ENCODE data around the gene TMED1. TPM values are rescaled to one million over a fixed set of nuclear protein-coding genes. Genes with fewer than 3 reads are reported as not detected.
A peak's percentile ranks its signal among the peaks of the same experiment; 100 is the strongest.

TMED1 gene
- total and polyA plus RNA-seq, 2 of the 8 experiments (the other 6 are each of a cell fraction or from before 2014, with no cell fraction given) = 26.9 to 31.9 TPM

DNA sequence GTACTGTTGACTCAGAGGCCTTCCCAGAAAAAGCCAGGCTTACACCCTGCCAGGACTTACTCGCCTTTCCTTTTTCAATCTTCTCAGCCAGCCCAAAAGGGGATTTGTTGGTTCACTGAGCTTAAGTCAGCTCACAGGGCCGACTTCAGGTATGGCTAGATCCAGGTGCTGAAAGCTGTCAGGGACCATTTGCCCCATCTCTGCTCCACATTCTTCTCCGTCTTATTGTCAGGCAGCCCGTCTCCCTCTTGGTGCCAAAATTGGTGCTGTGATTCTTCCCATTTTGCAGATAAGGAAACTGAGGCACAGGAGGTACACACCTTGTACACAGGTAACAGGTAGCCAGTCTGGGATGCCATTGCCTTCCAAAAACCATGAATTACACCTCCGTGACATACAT lies 14.6 kb upstream of the TMED1 start:
- Histone ChIP-seq H3K36me3 (ENCODE audit: control insufficient read depth in 2 of 4, insufficient read depth in 4 of 4, low read length in 3 of 4) (no peaks in the 10 kb centered on the region), H2BK20ac (ENCODE audit: low read length) (no peak overlapping the region), H3K4me3 (ENCODE audit: extremely low read depth in 1 of 4, insufficient read depth in 2 of 4, low read depth in 3 of 4, low read length in 4 of 4) (no peak overlapping the region), H3K4me2 (ENCODE audit: insufficient read depth in 1 of 2, low read depth in 2 of 2, low read length in 2 of 2) (no peak overlapping the region), H3K79me1 (ENCODE audit: low read depth, low read length) (no peaks in the 10 kb centered on the region), H3K27ac (ENCODE audit: low read depth, low read length) (no peak overlapping the region), H3K56ac (replicated peaks; ENCODE audit: insufficient read length, low read depth, low read length) (no peak overlapping the region), H2BK15ac (ENCODE audit: low read length) (no peak overlapping the region), H2AFZ (ENCODE audit: low read length) (no peak overlapping the region), H4K20me1 (replicated peaks in 1 of 2; ENCODE audit: control insufficient read depth in 1 of 2, insufficient read depth in 2 of 2, low read length in 2 of 2) (no peaks in the 10 kb centered on the region), H2BK12ac (ENCODE audit: low read depth, low read length) (no peak overlapping the region), H3K14ac (ENCODE audit: insufficient read length) (no peak overlapping the region), H3K23me2 (ENCODE audit: low read depth, low read length) (no peaks in the 10 kb centered on the region), H3K27me3 (replicated peaks in 1 of 4; ENCODE audit: control insufficient read depth in 3 of 4, extremely low read depth in 1 of 4, insufficient read depth in 3 of 4, low read length in 3 of 4) (no peaks in the 10 kb centered on the region), H4K8ac (ENCODE audit: extremely low read depth, insufficient read depth, low read length) (no peak overlapping the region), H3K4ac (replicated peaks; ENCODE audit: insufficient read length, low read depth, low read length) (no peak overlapping the region), H2BK120ac (replicated peaks; ENCODE audit: low read depth, low read length) (no peak overlapping the region), H2BK5ac (ENCODE audit: low read depth, low read length) (no peak overlapping the region), H3K4me1 (replicated peaks in 1 of 4; ENCODE audit: control insufficient read depth in 3 of 4, insufficient read depth in 4 of 4, low read length in 3 of 4) (no peaks in the 10 kb centered on the region), H3K79me2 (ENCODE audit: control insufficient read depth in 1 of 2, insufficient read depth in 2 of 2, low read length in 2 of 2) (no peaks in the 10 kb centered on the region), H3K18ac (ENCODE audit: extremely low read depth, low read length) (no peak overlapping the region), H4K91ac (replicated peaks; ENCODE audit: insufficient read length, low read length) (no peak overlapping the region), H3K23ac (ENCODE audit: insufficient read length) (no peak overlapping the region), H3K9me3 (ENCODE audit: insufficient read depth in 2 of 2, low read depth in 1 of 2, low read length in 1 of 2) (no peaks in the 10 kb centered on the region), H3K9ac (replicated peaks in 1 of 4; ENCODE audit: extremely low read depth in 1 of 4, low read depth in 3 of 4, low read length in 3 of 4) (no peak overlapping the region), H2AK5ac (ENCODE audit: low read depth, low read length) (no peak overlapping the region), H4K5ac (ENCODE audit: insufficient read length, low read depth, low read length) (no peak overlapping the region)
- no peak for TF ChIP-seq TBP (IDR thresholded peaks at IDR 0.05; ENCODE audit: low read depth, low read length)
- 0 out of 2 replicates have a peak, but pooled peaks have one; percentile 66 for TF ChIP-seq KDM1A (IDR thresholded peaks at IDR 0.05; ENCODE audit: borderline replicate concordance, low read length)
- ChIA-PET POLR2A (ENCODE audit: partially characterized antibody) (no interaction called here), CTCF (ENCODE audit: partially characterized antibody) (interaction anchor here (0.9 to 21.2 kb wide), 4 partner anchors 11 to 30 kb away, joined by 3 to 249 read pairs (median 5); no protein-coding TSS in a partner anchor)
- FAIRE-seq = no peak
- no peak for DNase-seq (ENCODE audit: low read depth in 1 of 2, low spot score in 2 of 2)
- 77% methylated on average over 5 of the region's 5 CpGs; no CpG with 5 or more reads in 1 of the 2 experiments for WGBS, 2 experiments (ENCODE audit: extremely low coverage in 1 of 2, insufficient coverage in 1 of 2, insufficient read length in 1 of 2, insufficient replicate concordance in 2 of 2, low coverage in 1 of 2, low lambda C conversion rate in 2 of 2, missing lambda C conversion rate in 1 of 2)
